GM19397 (cell line): Measurements from ENCODE around the gene KIFAP3.
"Not testable (repeated sequence)": the region's sequence is repeated elsewhere in the genome, so short reads cannot be mapped to it uniquely, and the experiment has no call there.

Experiments
- ATAC-seq: cut with Tn5 transposase; IDR thresholded peaks from one replicate; pipeline ENCODE4 v1.9.1; 2021; ENCODE audit warnings: mild to moderate bottlenecking, moderate library complexity; ENCODE audit not compliant: unreplicated experiment

KIFAP3 gene

GRCh38 chr1:170064821-170065220 is 9.7 kb downstream of the KIFAP3 start:
- ATAC-seq, result no peak

- ATAC-seq, result no peak
These were observed 11.2 kb downstream of the KIFAP3 start for GRCh38 chr1:170063109-170063826.

DNA sequence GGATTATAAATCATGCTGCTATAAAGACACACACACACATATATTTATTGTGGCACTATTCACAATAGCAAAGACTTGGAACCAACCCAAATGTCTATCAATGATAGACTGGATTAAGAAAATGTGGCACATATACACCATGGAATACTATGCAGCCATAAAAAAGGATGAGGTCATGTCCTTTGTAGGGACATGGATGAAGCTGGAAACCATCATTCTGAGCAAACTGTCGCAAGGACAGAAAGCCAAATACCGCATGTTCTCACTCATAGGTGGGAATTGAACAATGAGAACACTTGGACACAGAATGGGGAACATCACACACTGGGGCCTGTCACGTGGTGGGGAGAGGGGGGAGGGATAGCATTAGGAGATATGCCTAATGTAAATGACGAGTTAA is 12.8 kb downstream of the KIFAP3 start:
- ATAC-seq, result not testable (repeated sequence)

DNA sequence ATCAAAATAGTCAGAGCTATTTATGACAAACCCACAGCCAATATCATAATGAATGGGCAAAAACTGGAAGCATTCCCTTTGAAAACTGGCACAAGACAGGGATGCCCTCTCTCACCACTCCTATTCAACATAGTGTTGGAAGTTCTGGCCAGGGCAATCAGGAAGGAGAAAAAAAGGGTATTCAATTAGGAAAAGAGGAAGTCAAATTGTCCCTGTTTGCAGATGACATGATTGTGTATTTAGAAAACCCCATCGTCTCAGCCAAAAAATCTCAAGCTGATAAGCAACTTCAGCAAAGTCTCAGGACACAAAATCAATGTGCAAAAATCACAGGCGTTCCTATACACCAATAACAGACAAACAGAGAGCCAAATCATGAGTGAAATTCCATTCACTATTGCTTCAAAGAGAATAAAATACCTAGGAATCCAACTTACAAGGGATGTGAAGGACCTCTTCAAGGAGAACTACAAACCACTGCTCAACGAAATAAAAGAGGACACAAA is 14.4 kb downstream of the KIFAP3 start:
- not testable (repeated sequence) for ATAC-seq

DNA sequence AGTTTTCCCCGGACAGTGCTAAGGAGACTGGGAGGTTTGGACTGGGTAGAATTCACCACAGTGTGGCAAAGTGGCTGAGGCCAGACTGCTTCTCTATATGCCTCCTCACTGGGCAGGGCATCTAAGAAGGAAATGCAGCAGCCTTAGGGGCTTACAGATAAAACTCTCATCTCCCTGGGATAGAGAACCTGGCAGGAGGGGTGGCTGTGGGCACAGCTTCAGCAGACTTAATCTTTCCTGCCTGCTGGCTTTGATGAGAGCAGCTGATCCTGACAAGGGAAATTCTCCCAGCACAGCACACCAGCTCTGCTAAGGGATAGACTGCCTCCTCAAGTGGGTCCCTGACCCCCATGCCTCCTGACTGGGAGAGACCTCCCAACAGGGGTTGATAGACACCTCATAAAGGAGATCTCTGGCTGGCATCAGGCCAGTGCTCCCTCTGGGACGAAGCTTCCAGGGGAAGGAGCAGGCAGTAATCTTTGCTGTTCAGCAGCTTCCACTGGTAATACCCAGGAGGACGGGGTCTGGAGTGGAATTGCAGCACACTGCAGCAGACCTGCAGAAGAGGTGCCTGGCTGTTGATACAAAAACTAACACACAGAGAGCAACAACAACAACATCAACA is 25.2 kb downstream of the KIFAP3 start:
- no peak for ATAC-seq

GRCh38 chr1:170048515-170048914 is 26.0 kb downstream of the KIFAP3 start:
- no peak for ATAC-seq

DNA sequence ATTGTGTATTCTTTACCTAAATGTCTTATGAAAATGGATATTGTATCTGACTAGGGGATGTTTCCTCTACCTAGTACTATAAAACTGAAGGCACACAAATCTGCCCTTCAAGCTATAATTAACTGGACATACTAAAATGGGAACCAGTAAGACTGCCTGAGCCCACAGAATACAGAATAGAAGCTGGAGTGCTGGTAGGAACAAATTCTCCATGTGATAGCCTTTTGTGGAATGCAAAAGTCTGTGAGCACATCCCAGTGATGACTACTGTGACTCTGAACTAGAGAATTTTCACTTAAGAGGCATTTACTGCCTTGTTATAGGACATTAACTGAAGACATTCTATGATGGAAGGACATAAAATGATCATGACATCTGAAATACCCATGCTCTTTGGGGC is 30.3 kb downstream of the KIFAP3 start:
- no peak for ATAC-seq

GRCh38 chr1:170041423-170042192 is 32.9 kb downstream of the KIFAP3 start:
- ATAC-seq, result no peak

DNA sequence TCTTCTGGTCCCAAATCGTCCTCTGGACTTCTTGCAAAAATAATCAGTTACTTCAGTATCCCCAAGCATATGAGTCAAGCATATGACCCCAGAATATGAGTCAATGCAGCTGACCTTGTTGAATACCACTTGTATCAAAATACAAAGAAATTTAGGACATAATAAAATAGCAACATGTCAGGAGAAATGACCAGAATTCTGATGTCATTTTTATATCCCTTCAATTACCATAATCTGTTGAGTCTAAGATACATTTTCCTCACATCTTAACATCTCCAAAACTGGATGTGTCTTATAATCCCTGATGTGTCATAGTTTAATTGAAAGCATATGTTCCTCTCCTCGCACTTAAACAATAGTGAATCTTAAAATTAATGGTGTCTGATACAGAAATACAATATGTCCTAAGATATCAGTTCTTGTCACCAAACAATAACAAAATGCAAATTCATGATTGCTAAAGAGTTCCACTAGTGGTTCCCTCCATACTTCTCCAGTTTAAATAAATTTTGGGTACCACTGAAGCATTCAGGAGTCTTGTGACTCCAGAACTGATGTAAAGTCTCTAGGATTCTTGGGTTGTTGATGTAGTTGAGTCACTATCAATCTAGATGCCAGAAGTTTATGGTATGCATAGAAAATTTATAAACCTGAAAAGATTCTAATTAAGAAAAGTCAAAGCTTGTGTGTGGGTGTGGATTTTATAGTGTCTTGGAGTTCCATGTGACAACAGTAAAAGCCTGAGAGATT is 41.8 kb downstream of the KIFAP3 start:
- no peak for ATAC-seq

- ATAC-seq, result no peak
These were observed 44.3 kb downstream of the KIFAP3 start for GRCh38 chr1:170030212-170030611.

- no peak for ATAC-seq
These were observed 46.7 kb downstream of the KIFAP3 start for GRCh38 chr1:170027760-170028159.

DNA sequence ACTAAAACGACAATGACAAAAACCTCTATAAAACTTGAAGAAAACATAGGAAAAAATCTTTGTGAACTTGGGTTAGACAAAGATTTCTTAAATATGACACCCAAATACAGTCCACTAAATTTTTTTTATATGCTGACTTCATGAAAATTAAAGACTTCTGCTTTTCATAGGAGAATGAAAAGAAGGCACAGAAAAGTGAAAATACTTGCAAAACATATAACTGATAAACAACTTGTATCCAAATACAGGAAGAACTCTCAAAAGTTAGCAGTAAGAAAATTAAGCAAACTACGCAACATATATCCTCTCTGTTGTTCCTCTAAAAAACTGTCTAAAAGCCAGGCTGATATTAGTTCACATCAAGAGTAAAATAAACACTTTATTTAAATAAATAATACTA is 53.6 kb downstream of the KIFAP3 start:
- ATAC-seq, result no peak

GRCh38 chr1:170017478-170017877 is 57.0 kb downstream of the KIFAP3 start:
- no peak for ATAC-seq

DNA sequence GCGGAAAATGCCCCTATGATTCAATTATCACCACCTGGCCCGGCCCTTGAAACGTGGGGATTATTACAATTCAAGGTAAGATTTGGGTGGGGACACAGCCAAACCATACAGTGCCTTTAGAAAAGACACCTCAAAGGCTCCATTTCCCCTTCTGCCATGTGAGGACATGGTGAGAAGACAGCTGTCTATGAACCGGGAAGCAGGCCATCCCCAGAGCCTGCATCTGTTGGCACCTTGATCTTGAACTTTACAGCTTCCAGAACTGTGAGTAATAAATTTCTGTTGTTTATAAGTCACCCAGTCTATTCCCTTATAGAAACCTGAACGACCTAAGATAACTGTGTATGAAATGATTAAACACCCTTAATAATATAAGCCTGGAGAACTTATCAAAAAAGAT is 61.6 kb downstream of the KIFAP3 start:
- ATAC-seq, result no peak

GRCh38 chr1:170010443-170010842 is 64.1 kb downstream of the KIFAP3 start:
- ATAC-seq, result no peak

GRCh38 chr1:170009551-170009950 is 64.9 kb downstream of the KIFAP3 start:
- no peak for ATAC-seq

- not testable (repeated sequence) for ATAC-seq
These were observed 65.8 kb downstream of the KIFAP3 start for GRCh38 chr1:170008745-170009144.

DNA sequence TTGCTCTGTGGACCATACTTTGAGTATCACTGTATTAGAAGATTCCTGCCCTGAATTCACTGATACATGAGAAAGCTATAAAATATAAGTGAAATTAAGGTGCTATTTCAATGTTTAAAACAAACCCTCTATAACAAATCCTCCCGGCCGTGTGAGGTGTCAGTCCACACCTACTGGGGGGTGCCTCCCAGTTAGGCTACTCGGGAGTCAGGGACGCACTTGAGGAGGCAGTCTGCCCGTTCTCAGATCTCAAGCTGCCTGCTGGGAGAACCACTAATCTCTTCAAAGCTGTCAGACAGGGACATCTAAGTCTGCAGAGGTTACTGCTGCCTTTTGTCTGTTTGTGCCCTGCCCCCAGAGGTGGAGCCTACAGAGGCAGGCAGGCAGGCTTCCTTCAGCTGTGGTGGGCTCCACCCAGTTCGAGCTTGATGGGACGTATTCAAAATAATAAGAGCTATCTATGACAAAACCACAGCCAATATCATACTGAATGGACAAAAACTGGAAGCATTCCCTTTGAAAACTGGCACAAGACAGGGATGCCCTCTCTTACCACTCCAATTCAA is 71.1 kb downstream of the KIFAP3 start:
- not testable (repeated sequence) for ATAC-seq

- ATAC-seq, result no peak
These were observed 73.2 kb downstream of the KIFAP3 start for GRCh38 chr1:170001266-170001665.

GRCh38 chr1:169999761-170000160 is 74.7 kb downstream of the KIFAP3 start:
- no peak for ATAC-seq

DNA sequence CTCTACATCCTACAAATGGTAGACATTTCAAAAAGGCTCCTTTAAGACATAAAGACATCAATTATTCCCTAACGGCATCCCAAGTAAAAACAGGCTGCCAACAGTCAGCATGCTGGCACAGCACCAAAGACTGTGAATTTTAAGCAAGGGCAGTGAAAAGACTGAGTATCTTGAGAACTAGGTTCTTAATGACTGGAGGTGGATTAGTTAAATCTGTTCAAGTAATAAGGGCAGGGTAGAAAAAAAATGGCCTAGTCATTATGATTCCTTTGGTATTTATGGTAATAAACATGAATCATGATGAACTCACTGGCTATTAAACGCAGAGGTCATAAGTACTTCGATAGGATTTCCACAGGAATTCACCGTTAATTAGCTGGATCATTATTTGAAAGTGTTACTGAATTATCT is 75.2 kb downstream of the KIFAP3 start:
- no peak for ATAC-seq
